ENCODE results near the gene PTTG1IP. TPM values are rescaled to one million over a fixed set of nuclear protein-coding genes. Genes with fewer than 3 reads are reported as not detected.

PTTG1IP gene
- polyA plus RNA-seq, 1 experiment = 249 TPM

GRCh38 chr21:44871576-44872269 lies 1.8 kb downstream of the PTTG1IP start:
- Histone ChIP-seq H3K27ac (ENCODE audit: low read depth, low read length) (no peak overlapping the region), H3K9me3 (ENCODE audit: control insufficient read depth, insufficient read depth, low read length) (no peaks in the 10 kb centered on the region; the same call in 1 of the 2 replicates), H3K4me3 (ENCODE audit: low read depth, low read length) (peak overlapping the region; percentile 88), H3K27me3 (ENCODE audit: control insufficient read depth, insufficient read depth, low read length) (no peaks in the 10 kb centered on the region)
- ChIA-PET CTCF (no interaction called here), POLR2A (interaction anchor here (2.8 kb wide), 1 partner anchor 56 kb away, joined by 30 read pairs; no protein-coding TSS in a partner anchor)
- DNase-seq (ENCODE audit: low read depth, low spot score) = no peak
- TF ChIP-seq CTCF (IDR thresholded peaks at IDR 0.05; ENCODE audit: low read depth, low read length) = no peak

- DNase-seq (ENCODE audit: low read depth, low spot score) = no peak
- POLR2A ChIA-PET = interaction anchor here (2.8 kb wide), 1 partner anchor 57 kb away, joined by 30 read pairs; no protein-coding TSS in a partner anchor
- Histone ChIP-seq H3K4me3 (ENCODE audit: low read depth, low read length) (peak overlapping the region; percentile 29), H3K27me3 (ENCODE audit: control insufficient read depth, insufficient read depth, low read length) (no peaks in the 10 kb centered on the region), H3K9me3 (ENCODE audit: control insufficient read depth, insufficient read depth, low read length) (no peaks in the 10 kb centered on the region; the same call in 1 of the 2 replicates), H3K27ac (ENCODE audit: low read depth, low read length) (no peak overlapping the region)
- CTCF ChIA-PET = no interaction called here
- TF ChIP-seq CTCF (IDR thresholded peaks at IDR 0.05; ENCODE audit: low read depth, low read length) = no peak
Observed at GRCh38 chr21:44870748-44871495, 2.6 kb downstream of the PTTG1IP start.

- Histone ChIP-seq H3K4me3 (ENCODE audit: low read depth, low read length) (peak overlapping the region; percentile 46), H3K27me3 (ENCODE audit: control insufficient read depth, insufficient read depth, low read length) (no peaks in the 10 kb centered on the region), H3K27ac (ENCODE audit: low read depth, low read length) (peak overlapping the region; percentile 88), H3K9me3 (ENCODE audit: control insufficient read depth, insufficient read depth, low read length) (no peaks in the 10 kb centered on the region; the same call in 1 of the 2 replicates)
- peak; percentile 84 for DNase-seq (ENCODE audit: low read depth, low spot score)
- ChIA-PET CTCF (no interaction called here), POLR2A (interaction anchor here (0.6 kb wide), 1 partner anchor 59 kb away, joined by 3 read pairs; no protein-coding TSS in a partner anchor)
- TF ChIP-seq CTCF (IDR thresholded peaks at IDR 0.05; ENCODE audit: low read depth, low read length) = no peak
Observed at GRCh38 chr21:44869781-44870747, 3.4 kb downstream of the PTTG1IP start.

- peak overlapping the region; percentile 43 for H3K27ac ChIP-seq (ENCODE audit: low read depth, low read length)
- ChIA-PET POLR2A (no interaction called here), CTCF (no interaction called here)
- H3K27me3 ChIP-seq (ENCODE audit: control insufficient read depth, insufficient read depth, low read length) = no peaks in the 10 kb centered on the region
- no peak for TF ChIP-seq CTCF (IDR thresholded peaks at IDR 0.05; ENCODE audit: low read depth, low read length)
- H3K9me3 ChIP-seq (ENCODE audit: control insufficient read depth, insufficient read depth, low read length) = no peaks in the 10 kb centered on the region; the same call in 1 of the 2 replicates
- DNase-seq (ENCODE audit: low read depth, low spot score) = no peak
- no peak overlapping the region for H3K4me3 ChIP-seq (ENCODE audit: low read depth, low read length)
Observed at GRCh38 chr21:44868707-44869106, 4.8 kb downstream of the PTTG1IP start.

All from AG04450 (cell line).